HG03175 (cell line): ENCODE measurements around the gene PRTFDC1.

ENCODE experiments used
- ATAC-seq: cut with Tn5 transposase; IDR thresholded peaks from one replicate; pipeline ENCODE4 v1.9.1; 2021; ENCODE audit warnings: mild to moderate bottlenecking, moderate library complexity; ENCODE audit not compliant: unreplicated experiment

Gene PRTFDC1

DNA sequence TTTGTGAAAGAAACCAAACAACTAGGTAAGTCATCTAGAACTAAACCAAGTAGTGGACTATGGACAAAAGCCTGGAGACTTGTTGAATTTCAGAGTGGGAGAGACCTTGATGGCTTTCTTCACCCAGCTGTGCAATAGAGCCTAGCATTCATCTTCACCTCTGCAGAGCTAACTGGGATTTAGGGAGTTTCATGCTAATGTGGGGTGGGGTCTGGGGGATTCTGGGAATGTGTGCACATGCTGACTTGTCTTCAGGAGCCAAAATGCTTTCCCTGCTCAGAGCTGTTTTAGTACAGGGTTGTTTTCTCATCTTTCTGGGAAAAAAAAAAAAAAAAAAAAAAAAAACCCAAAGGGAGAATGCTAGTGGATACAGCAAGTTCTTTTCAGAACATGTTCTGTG is 147.4 kb downstream of the PRTFDC1 start:
- no peak for ATAC-seq

DNA sequence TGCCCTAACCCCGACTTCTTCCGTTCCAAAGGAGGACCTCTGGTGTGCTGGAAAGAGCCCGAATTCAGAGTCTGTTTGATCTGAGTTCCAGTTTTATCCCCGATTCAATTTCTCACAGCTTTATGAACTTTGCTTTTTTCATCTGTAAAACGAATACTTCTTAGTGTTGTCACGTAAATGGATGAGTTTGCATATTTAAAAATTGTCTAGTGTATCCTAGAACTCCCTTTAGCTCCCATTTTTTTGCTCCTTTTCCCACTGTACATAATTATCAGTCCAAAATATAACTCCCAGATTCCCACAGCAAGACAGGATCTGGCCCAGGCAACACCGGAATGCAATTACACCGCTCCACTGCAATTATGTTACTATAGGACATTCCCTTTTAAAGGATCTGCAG is 148.0 kb downstream of the PRTFDC1 start:
- ATAC-seq = no peak

DNA sequence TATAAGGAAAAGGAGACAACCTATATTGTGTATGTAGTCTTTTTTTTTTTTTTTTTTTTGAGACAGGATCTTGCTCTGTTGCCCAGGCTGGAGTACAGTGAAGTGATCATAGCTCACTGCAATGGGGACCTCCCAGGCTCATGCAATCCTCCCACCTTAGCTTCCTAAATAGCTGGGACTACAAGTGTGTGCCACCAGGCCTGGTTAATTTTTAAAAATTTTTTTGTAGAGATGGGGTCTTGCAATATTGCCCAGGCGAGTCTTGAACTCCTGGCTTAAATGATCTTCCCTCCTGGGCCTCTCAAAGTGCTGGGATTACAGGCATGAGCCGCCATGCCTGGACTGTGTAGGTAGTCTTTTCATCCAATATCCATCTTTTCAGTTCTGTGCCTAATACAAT is 150.0 kb downstream of the PRTFDC1 start:
- no peak for ATAC-seq

DNA sequence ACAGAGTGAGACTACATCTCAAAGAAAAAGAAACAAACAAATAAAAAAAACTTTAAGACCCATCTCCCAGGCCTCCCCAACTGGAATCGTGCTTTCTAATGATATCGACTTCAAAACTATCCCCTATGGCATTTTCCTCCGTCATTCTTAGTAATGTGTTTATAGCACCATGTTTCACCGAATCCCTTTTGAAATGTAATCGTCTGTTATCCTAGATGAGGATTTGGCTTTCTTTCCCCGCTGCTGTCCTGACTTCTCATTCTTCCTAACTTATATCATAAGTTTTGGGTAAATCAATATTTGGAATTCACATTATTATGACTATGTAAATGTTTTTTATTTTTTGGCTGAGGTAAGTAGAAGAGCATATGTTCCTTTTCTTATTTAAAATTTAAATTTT is 151.5 kb downstream of the PRTFDC1 start:
- no peak for ATAC-seq
